H1 (cell line): ENCODE data around the gene TPPP2.

Source experiments
- BACH1 ChIP-seq: IDR thresholded peaks from 2 replicates; pipeline ENCODE4 v1.6.1; 2012; ENCODE audit warnings: low read length, improper control_type of control experiment
- CREB1 ChIP-seq: IDR thresholded peaks from 2 replicates; pipeline ENCODE4 v1.6.1; 2012; ENCODE audit warnings: inconsistent platforms
- CTCF ChIP-seq, 3 experiments: IDR thresholded peaks; 1 replicate in 2 of 3; 2 replicates in 1 of 3; pipeline versions ENCODE4 v1.5.1 to v1.6.1; 2011; ENCODE audit warnings: low read length in 3 of 3, mild to moderate bottlenecking in 3 of 3, inconsistent platforms in 2 of 3, low read depth in 1 of 3, moderate library complexity in 1 of 3; ENCODE audit not compliant: insufficient read depth in 1 of 3; ENCODE audit errors: control extremely low read depth in 1 of 3
- EZH2 ChIP-seq: fragments of 200-600 bp; sonication (generic); IDR thresholded peaks from 2 replicates; pipeline ENCODE4 v1.7.1; 2012; ENCODE audit warnings: low read depth, mild to moderate bottlenecking, moderate library complexity, low read length, inconsistent platforms; ENCODE audit not compliant: severe bottlenecking
- GABPA ChIP-seq: IDR thresholded peaks from 2 replicates; pipeline ENCODE4 v1.6.1; 2011; ENCODE audit warnings: mild to moderate bottlenecking, low read length, moderate library complexity, borderline replicate concordance; ENCODE audit not compliant: insufficient read depth
- MAFK ChIP-seq: IDR thresholded peaks from 2 replicates; pipeline ENCODE4 v1.6.1; 2012; ENCODE audit warnings: low read depth, mild to moderate bottlenecking, improper control_type of control experiment, low read length
- POLR2A ChIP-seq, 2 experiments: IDR thresholded peaks; 1 replicate in 1 of 2; 2 replicates in 1 of 2; pipeline ENCODE4 v1.6.1; 2011; ENCODE audit warnings: low read depth in 2 of 2, low read length in 2 of 2, mild to moderate bottlenecking in 2 of 2; ENCODE audit errors: control extremely low read depth in 1 of 2
- RAD21 ChIP-seq, 2 experiments: IDR thresholded peaks in 1 of 2; conservative IDR thresholded peaks in 1 of 2; 2 replicates each; pipeline ENCODE4 v1.6.1; 2011; ENCODE audit warnings: low read depth in 2 of 2, low read length in 2 of 2, improper control_type of control experiment in 1 of 2, inconsistent platforms in 1 of 2, mild to moderate bottlenecking in 1 of 2, moderate library complexity in 1 of 2
- SUZ12 ChIP-seq: fragments of 200-600 bp; sonication (generic); IDR thresholded peaks from 2 replicates; pipeline ENCODE4 v1.6.1; 2012; ENCODE audit warnings: mild to moderate bottlenecking, inconsistent platforms, low read length, moderate library complexity, mixed read lengths
- TF ChIP-seq, protein P1 (sequence below): IDR thresholded peaks from 2 replicates; pipeline ENCODE4 v1.6.1; 2011; ENCODE audit warnings: low read depth, mild to moderate bottlenecking, low read length; ENCODE audit not compliant: insufficient read depth
- TF ChIP-seq, protein P2 (sequence below): IDR thresholded peaks from 2 replicates; pipeline ENCODE4 v1.6.1; 2012; ENCODE audit warnings: inconsistent platforms

DNA sequence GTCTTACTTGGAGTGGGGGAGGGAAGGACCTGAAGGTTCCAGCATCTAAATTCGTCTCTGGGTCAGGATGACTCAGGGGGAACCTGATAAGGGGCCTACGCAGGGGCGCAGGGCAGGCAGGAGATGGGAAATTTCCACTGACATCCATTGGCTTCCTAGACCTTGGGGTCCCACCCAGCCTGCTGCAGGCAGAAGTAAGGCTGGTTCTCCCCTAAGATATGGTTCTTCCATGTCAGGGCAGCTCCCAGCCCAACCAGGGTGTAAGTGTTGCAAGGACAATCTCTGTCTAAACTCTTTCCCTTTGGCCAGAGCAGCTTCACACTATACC lies 3.1 kb upstream of the TPPP2 start:
- no peak for TF ChIP-seq MAFK
- no peak for TF ChIP-seq RAD21 (IDR thresholded peaks at IDR 0.05 in 1 of 2, conservative IDR thresholded peaks at IDR 0.05 in 1 of 2; ENCODE audit: low read depth in 2 of 2, low read length in 2 of 2)
- TF ChIP-seq CTCF (IDR thresholded peaks at IDR 0.05; ENCODE audit: control extremely low read depth in 1 of 3, insufficient read depth in 1 of 3, low read depth in 1 of 3, low read length in 3 of 3), result no peak
- TF ChIP-seq EZH2, result no peak
- no peak for TF ChIP-seq SUZ12
- no peak for TF ChIP-seq POLR2A (IDR thresholded peaks at IDR 0.05; ENCODE audit: control extremely low read depth in 1 of 2, low read depth in 2 of 2, low read length in 2 of 2)
- TF ChIP-seq, protein P1, sequence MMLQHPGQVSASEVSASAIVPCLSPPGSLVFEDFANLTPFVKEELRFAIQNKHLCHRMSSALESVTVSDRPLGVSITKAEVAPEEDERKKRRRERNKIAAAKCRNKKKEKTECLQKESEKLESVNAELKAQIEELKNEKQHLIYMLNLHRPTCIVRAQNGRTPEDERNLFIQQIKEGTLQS, result no peak
- no peak for TF ChIP-seq GABPA
- TF ChIP-seq CREB1, result no peak
- TF ChIP-seq, protein P2, sequence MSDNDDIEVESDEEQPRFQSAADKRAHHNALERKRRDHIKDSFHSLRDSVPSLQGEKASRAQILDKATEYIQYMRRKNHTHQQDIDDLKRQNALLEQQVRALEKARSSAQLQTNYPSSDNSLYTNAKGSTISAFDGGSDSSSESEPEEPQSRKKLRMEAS, result no peak
- no peak for TF ChIP-seq BACH1
